NCI-H1092 (cell line): ENCODE results near the gene HSPA1L.
"Not testable (repeated sequence)": the region's sequence is repeated elsewhere in the genome, so short reads cannot be mapped to it uniquely, and the experiment has no call there.

Source experiments
- DNase-seq: peaks from one replicate; lab custom pipeline; 2025; lab: John Stamatoyannopoulos, UW

HSPA1L gene

DNA sequence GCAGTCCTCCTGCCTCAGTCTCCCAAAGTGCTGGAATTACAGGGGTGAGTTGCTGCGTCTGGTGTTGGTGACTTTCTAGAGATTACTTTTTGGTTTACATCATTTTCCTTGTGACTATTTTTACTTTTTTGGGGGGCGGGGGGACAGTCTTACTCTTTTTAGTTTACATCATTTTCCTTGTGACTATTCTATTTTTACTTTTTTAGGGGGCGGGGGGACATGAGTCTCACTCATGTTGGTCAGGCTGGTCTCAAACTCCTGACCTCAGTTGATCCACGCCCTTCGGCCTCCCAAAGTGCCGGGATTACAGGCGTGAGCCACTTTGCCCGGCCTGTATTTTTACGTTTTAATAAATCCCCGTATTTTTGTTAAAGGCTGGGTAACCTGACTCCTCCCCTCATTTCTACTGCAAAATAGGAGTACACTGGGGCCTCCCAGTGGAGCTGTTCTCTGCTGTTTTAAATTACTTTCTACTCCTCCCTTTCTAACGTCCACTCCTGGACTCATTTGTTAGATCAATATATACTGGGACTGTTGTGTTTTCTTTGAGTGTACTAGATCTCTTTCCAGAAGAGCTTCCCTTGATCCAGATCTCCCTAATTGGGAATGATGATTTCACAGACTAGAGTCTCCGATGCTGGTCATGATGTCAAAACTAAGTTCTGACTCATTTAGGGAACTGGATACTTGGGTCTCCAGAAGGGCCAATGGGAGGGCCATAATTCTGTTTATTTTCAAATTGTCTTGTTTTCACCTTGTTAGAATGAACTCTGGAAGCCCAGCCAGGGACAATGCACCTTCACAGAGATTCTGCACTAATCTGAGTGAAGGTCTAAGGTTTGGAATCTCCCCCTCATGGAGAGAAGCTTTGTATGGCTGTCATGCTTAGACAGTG, 21.6 kb upstream of the HSPA1L start:
- DNase-seq = no peak

GRCh38 chr6:31836047-31836473, 21.0 kb upstream of the HSPA1L start:
- no peak for DNase-seq

GRCh38 chr6:31834367-31835250, 19.5 kb upstream of the HSPA1L start:
- peak; percentile 80 for DNase-seq

DNA sequence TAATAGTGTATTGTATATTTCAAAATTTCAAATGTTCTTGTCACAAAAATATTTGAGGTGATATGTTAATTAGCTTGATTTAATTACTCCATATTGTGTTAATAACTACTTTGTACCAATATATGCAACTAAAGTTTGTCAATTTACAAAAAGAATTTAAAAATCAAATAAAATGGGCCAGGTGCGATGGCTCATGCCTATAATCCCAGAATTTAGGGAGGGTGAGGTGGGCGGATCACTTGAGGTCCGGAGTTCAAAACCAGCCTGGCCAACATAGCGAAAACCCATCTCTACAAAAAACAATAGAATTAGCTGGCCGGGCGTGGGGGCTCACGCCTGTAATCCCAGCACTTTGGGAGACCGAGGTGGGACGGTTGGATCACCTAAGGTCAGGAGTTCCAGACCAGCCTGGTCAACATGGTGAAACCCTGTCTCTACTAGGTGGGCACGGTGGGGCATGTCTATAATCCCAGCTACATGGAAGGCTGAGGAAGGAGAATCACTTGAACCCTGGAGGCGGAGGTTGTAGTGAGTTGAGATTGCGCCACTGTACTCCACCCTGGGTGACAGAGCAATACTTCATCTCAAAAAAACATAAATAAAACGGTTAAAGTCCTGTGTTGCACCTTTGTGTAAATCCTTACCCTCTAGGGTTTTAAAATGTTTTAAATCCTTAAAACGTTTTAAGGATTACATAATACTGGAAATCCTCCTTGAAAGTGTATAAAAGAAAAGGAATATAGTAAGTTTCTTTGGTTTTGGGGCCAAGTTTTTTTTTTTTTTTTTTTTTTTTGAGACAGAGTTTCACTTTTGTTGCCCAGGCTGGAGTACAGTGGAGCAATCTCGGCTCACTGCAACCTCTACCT, 16.5 kb upstream of the HSPA1L start:
- no peak for DNase-seq

DNA sequence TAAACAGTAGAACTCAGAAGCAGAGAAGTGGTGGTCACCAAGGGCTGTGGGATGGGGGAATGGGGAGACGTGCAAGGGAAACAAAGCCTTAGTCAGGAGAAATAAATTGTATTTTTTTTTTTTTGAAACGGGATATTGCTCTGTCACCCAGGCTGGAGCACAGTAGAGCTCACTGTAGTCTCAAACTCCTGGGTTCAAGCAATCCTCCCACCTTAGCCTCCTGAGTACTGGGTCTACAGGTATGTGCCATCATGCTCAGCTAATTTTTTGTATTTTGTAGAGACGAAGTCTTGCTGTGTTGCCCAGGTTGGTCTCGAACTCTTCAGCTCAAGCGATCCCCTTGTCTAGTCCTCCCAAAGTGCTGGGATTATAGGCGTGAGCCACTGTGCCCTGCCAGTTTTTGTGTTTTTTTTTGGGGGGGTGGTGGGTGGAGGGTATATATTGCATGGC, 15.8 kb upstream of the HSPA1L start:
- no peak for DNase-seq

- DNase-seq = no peak
These were observed 14.7 kb upstream of the HSPA1L start for GRCh38 chr6:31829633-31830283.

DNA sequence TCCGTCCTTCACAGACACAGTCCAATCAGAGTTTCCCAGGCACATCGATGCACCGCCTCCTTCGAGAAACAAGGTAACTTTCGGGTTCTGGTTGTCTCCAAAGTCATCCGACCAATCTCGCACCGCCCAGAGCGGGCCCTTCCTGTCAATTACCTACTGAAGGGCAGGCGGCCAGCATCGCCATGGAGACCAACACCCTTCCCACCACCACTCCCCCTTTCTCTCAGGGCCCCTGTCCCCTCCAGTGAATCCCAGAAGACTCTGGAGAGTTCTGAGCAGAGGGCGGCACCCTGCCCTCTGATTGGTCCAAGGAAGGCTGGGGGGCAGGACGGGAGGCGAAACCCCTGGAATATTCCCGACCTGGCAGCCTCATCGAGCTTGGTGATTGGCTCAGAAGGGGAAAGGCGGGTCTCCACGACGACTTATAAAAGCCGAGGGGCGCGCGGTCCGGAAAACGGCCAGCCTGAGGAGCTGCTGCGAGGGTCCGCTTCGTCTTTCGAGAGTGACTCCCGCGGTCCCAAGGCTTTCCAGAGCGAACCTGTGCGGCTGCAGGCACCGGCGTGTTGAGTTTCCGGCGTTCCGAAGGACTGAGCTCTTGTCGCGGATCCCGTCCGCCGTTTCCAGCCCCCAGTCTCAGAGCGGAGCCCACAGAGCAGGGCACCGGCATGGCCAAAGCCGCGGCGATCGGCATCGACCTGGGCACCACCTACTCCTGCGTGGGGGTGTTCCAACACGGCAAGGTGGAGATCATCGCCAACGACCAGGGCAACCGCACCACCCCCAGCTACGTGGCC, 12.4 kb upstream of the HSPA1L start, which contains the start of gene HSPA1B:
Gene HSPA1B, plus strand, starts transcription at position 453 of the 794 bp plus-strand sequence. Its CDS starts 213 bp downstream, at position 666.
- peak; percentile 94 for DNase-seq

GRCh38 chr6:31826793-31827285, 11.8 kb upstream of the HSPA1L start:
- DNase-seq = no peak

DNA sequence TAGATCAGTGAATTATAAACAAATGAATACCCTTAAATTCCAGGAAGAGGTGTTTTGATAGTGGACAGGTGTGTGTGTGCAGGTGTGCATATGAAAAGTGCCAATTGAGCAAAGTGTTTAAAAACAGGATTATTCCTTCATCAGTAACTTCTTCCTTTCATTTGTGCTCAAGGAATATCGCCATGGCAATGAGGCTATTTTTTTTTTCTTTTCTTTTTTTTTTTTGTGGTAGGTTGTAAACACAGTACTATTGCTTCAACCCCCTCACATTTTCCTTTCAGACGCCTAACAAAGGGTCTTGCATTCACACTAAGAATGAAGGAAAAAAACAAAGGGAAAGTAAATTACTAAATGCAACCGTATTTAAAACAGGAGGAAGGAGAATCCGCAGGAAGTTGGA, 10.5 kb upstream of the HSPA1L start:
- DNase-seq = no peak

DNA sequence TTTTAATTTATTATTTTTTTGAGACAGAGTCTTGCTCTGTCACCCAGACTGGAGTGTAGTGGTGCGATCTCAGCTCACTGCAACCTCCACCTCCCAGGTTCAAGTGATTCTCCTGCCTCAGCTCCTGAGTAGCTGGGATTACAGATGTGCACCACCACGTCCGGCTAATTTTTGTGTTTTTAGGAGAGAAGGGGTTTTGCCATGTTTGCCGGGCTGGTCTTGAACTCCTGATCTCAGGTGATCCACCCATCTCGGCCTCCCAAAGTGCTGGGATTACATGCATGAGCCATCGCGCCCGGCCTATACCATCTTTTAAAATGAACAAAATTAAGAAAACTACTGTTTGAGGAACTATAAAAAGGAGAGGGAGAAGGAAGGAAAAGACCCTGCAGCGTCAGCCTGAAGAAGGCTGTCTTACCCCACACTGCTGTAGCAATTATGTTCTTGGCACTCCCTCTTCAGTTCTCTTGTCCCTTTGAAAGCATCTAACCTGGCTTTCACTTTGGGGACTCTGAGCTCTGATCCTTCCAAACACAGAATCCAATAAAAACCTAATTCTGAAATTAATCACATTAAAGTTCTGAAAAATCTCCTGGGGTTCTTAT, 8.6 kb upstream of the HSPA1L start:
- DNase-seq = not testable (repeated sequence)

DNA sequence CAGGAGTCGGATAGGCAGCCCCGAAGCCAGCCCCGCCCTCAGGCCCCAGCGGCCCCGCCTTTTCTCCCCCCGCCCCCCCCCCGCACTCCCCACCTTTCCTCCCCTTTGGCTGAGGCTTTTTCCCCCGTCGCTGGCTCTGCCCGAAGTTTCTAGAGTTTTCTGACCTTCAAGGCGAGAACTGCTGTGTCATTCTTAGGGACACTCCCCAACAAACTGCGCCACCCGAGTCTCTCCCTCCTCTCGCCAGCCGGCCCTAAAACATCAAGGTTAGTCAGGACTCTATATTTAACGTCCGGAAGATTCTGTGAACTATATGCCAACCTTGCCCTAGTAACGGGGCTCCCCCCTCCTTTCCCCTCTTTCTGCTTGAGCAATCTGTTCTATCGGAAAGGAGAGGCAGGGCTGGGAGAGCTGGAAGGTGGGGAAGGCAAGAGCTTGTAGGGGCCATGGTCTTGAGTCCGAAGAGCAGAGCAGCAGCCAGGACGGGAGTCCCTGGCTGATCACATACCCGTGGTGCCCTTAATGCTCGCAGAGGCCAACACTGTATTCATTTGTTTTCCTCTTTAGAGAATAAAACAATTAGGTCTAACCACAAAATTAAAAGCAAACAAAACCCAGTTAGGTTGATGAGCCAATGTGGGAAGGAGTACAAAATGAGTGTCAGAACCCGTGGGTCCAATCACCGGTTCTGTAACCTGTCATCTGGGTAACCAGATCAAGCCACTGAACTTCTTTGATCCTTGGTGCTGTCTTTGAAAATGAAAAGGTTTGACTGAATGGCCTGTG, 7.1 kb upstream of the HSPA1L start:
- DNase-seq = no peak

DNA sequence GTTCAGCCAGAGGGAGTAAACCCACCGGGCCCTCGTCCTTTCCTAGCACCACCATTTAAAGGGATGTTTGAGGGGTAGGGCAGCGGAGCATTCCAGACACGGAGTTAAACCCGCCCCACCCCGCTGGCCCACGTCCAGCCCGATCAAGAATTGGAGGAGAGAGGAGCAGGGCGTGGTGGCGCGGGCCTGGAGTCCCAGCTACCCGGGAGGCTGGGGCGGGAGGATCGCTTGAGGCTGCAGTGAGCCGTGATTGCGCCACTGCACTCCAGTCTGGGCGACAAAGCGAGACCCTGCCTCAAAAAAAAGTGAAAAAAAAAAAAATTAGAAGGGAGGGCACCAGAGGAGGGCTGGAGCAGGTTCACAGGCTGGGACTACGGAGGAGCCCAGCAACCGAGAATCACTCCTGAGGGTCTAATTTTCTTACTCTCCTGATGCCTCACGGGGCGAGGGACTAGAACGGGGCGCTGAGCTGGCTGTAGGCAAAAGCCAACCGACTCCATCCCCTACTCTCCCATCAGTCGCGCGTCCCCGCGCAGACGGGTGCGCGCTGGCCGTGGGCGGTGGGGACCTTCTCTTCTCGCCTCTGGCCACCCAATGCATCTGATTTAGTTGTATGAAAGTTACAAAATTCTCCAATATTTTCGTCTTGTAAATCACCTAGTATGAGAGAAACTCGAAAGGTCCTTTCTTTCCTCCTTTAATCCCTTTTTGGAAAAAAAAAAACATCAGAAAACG, 6.4 kb upstream of the HSPA1L start:
- no peak for DNase-seq

- DNase-seq = not testable (repeated sequence)
These were observed 5.3 kb upstream of the HSPA1L start for GRCh38 chr6:31820399-31820798.

- no peak for DNase-seq
These were observed 4.8 kb upstream of the HSPA1L start for GRCh38 chr6:31819871-31820299.

GRCh38 chr6:31817929-31818511, 2.9 kb upstream of the HSPA1L start:
- not testable (repeated sequence) for DNase-seq

GRCh38 chr6:31817133-31817928, 2.2 kb upstream of the HSPA1L start:
- not testable (repeated sequence) for DNase-seq

DNA sequence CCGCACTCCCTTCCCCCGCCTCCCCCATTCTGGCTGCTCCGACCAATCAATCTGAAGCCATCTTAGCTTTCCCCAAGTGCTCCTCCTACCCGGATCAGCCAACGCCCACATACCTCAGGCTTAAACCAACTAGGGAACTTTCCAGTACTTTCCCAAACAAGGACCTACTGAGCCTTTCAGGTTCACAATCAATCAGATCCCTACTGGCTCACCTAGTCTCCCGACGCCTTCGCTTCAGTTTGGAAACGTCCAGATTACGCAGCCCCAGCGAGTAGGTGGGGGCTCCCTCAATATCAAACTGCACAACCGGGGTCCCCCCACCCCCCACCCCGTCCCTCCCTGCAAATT, 432 bp downstream of the HSPA1L start:
- DNase-seq = peak; percentile 85
